ENCODE data around the gene GBX1.
A peak's percentile ranks its signal among the peaks of the same experiment; 100 is the strongest.

The GBX1 gene

GRCh38 chr7:151102991-151103390 lies 64.5 kb downstream of the GBX1 start:
- TF ChIP-seq CTCF (IDR thresholded peaks at IDR 0.05) (no peak), ZFX (IDR thresholded peaks at IDR 0.05; ENCODE audit: borderline replicate concordance) (no peak)
- peak overlapping the region; percentile 0; the same call in 1 of the 2 replicates for H3K27ac ChIP-seq

- no peak for TF ChIP-seq CTCF (IDR thresholded peaks at IDR 0.05)
- TF ChIP-seq ZFX (IDR thresholded peaks at IDR 0.05; ENCODE audit: borderline replicate concordance) = no peak
- H3K27ac ChIP-seq = no peak overlapping the region
Measured at GRCh38 chr7:151101621-151102396, 65.7 kb downstream of the GBX1 start.

GRCh38 chr7:151100921-151101320 lies 66.6 kb downstream of the GBX1 start:
- H3K27ac ChIP-seq = no peak overlapping the region

GRCh38 chr7:151099486-151100211 lies 67.8 kb downstream of the GBX1 start:
- TF ChIP-seq ZFX (IDR thresholded peaks at IDR 0.05; ENCODE audit: borderline replicate concordance) (no peak), CTCF (IDR thresholded peaks at IDR 0.05) (no peak)

More at GRCh38 chr7:151100921-151101320, 66.6 kb downstream of the GBX1 start:
- TF ChIP-seq CTCF (IDR thresholded peaks at IDR 0.05) = no peak
- no peak for TF ChIP-seq ZFX (IDR thresholded peaks at IDR 0.05; ENCODE audit: borderline replicate concordance)

More at GRCh38 chr7:151099486-151100211, 67.8 kb downstream of the GBX1 start:
- H3K27ac ChIP-seq = 0 out of 2 replicates have a peak overlapping the region, but pooled peaks have one; percentile 10
